IPS-20b (cell line): ENCODE data around the gene CRACR2A.

Source experiments
- H3K27ac ChIP-seq: one replicate; pipeline ENCODE4 v1.5.1; 2013; ENCODE audit warnings: low read length
- H3K27me3 ChIP-seq: 2 replicates; pipeline ENCODE4 v1.6.1; 2013; ENCODE audit warnings: mild to moderate bottlenecking, low read length, inconsistent platforms; ENCODE audit not compliant: insufficient read depth
- H3K36me3 ChIP-seq: 2 replicates; pipeline ENCODE4 v1.6.1; 2013; ENCODE audit warnings: low read depth, mild to moderate bottlenecking, inconsistent platforms, low read length, moderate library complexity; ENCODE audit not compliant: insufficient read depth
- H3K4me1 ChIP-seq: 2 replicates; pipeline ENCODE4 v1.6.1; 2013; ENCODE audit warnings: mild to moderate bottlenecking, control low read depth, inconsistent platforms, low read length, moderate library complexity; ENCODE audit not compliant: insufficient read depth
- H3K4me3 ChIP-seq: 2 replicates; pipeline ENCODE4 v1.5.1; 2013; ENCODE audit warnings: mild to moderate bottlenecking, low read length, inconsistent platforms
- H3K9ac ChIP-seq: 2 replicates; pipeline ENCODE4 v1.6.1; 2013; ENCODE audit warnings: low read depth, mild to moderate bottlenecking, inconsistent platforms, low read length, moderate library complexity
- H3K9me3 ChIP-seq: 2 replicates; pipeline ENCODE4 v1.6.1; 2013; ENCODE audit warnings: mild to moderate bottlenecking, low read depth, low read length, inconsistent platforms; ENCODE audit not compliant: insufficient read depth

CRACR2A gene

GRCh38 chr12:3692616-3693365, 60.1 kb downstream of the CRACR2A start:
- Histone ChIP-seq H3K36me3 (no peaks in the 10 kb centered on the region), H3K9me3 (no peaks in the 10 kb centered on the region), H3K9ac (no peak overlapping the region), H3K4me3 (no peak overlapping the region), H3K4me1 (no peaks in the 10 kb centered on the region), H3K27ac (no peak overlapping the region), H3K27me3 (no peaks in the 10 kb centered on the region)

DNA sequence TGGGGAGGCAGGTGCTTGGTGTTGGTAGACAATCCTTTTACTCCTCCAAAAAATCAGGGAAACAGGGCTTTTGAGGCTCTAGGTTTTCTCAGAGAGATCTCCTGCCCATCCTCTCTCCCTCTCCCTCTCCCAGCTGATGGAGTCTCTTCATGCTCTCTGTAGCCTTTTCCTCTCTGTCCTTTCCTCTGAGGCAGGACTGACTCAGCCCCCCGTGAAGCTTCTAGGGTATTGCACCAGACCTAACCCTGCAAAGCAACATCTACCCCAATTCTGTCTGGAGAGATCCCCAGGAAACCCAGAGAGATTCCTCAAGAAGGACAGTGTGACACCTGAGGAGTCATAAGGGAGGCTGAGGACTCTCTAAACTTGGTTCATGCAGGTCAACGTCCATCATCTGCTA, 66.4 kb downstream of the CRACR2A start:
- H3K27ac ChIP-seq = no peak overlapping the region
- H3K36me3 ChIP-seq = no peaks in the 10 kb centered on the region
- no peak overlapping the region for H3K9ac ChIP-seq
- no peaks in the 10 kb centered on the region for H3K4me1 ChIP-seq
- no peak overlapping the region for H3K4me3 ChIP-seq
- no peaks in the 10 kb centered on the region for H3K9me3 ChIP-seq
- no peaks in the 10 kb centered on the region for H3K27me3 ChIP-seq

DNA sequence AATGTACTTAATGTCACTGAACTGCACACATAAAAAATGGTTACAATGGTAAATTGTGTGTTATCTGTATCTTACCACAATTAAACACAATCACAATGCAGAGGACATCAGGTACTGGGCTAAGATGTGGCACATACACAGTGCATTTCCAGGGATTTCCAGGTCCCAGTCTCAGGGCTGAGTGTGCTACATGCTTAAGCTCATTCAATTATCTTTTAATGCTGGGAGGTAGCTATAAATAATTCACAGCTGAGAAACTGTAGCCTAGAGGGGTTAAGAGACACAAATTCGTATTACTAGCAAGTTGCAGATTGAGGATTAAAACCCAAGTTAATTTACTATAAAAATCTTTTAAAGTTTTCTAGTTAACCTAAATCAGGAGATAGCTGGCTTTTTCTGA, 67.1 kb downstream of the CRACR2A start:
- Histone ChIP-seq H3K27ac (no peak overlapping the region), H3K4me1 (no peaks in the 10 kb centered on the region), H3K9ac (no peak overlapping the region), H3K27me3 (no peaks in the 10 kb centered on the region), H3K4me3 (no peak overlapping the region), H3K9me3 (no peaks in the 10 kb centered on the region), H3K36me3 (no peaks in the 10 kb centered on the region)

GRCh38 chr12:3684449-3685051, 68.4 kb downstream of the CRACR2A start:
- Histone ChIP-seq H3K36me3 (no peaks in the 10 kb centered on the region), H3K9me3 (no peaks in the 10 kb centered on the region), H3K9ac (no peak overlapping the region), H3K27me3 (no peaks in the 10 kb centered on the region), H3K4me1 (no peaks in the 10 kb centered on the region), H3K27ac (no peak overlapping the region), H3K4me3 (no peak overlapping the region)

- no peaks in the 10 kb centered on the region for H3K4me1 ChIP-seq
- no peaks in the 10 kb centered on the region for H3K9me3 ChIP-seq
- H3K9ac ChIP-seq = no peak overlapping the region
- H3K36me3 ChIP-seq = no peaks in the 10 kb centered on the region
- H3K4me3 ChIP-seq = no peak overlapping the region
- no peaks in the 10 kb centered on the region for H3K27me3 ChIP-seq
- H3K27ac ChIP-seq = no peak overlapping the region
Measured at GRCh38 chr12:3683670-3684069, 69.2 kb downstream of the CRACR2A start.

GRCh38 chr12:3681595-3682061, 71.3 kb downstream of the CRACR2A start:
- Histone ChIP-seq H3K36me3 (no peaks in the 10 kb centered on the region), H3K9ac (no peak overlapping the region), H3K9me3 (no peaks in the 10 kb centered on the region), H3K27ac (no peak overlapping the region), H3K27me3 (no peaks in the 10 kb centered on the region), H3K4me1 (no peaks in the 10 kb centered on the region), H3K4me3 (no peak overlapping the region)

DNA sequence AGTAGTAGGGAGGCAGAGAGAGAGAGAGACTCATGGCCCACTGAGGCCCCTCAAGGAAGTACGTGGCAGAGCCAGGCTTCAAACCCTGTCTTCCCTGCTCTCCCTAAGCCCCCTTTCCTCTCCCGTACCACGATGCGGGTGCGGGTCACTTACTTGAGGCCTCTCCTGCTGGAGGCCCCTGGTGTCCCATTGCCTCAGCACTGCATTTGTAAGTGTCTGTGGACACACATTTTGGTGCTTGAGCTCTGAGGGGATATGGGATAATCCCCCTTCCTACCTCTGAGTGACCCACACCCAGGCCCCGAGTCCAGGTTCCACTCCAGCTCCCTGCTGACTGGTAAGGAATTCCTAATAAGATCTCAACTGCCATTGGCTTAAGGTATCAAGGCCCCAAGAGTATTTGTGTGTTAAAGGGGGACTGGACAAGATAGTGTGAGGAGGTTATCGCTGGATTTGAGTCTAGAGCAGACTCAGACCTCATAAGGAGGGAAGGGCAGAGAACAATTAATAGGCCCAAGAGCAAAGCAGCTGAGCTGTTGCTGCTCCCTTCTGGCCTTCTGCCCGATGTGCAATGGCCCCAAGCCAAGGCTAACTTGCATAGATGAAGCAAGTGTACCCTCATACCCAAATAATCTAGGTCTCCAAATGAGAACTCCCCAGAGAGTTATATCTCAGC, 71.9 kb downstream of the CRACR2A start:
- Histone ChIP-seq H3K27ac (no peak overlapping the region), H3K4me3 (no peak overlapping the region), H3K4me1 (no peaks in the 10 kb centered on the region), H3K27me3 (no peaks in the 10 kb centered on the region), H3K36me3 (no peaks in the 10 kb centered on the region), H3K9me3 (no peaks in the 10 kb centered on the region), H3K9ac (no peak overlapping the region)

GRCh38 chr12:3679831-3680230, 73.1 kb downstream of the CRACR2A start:
- no peaks in the 10 kb centered on the region for H3K9me3 ChIP-seq
- H3K27ac ChIP-seq = no peak overlapping the region
- no peaks in the 10 kb centered on the region for H3K36me3 ChIP-seq
- no peak overlapping the region for H3K4me3 ChIP-seq
- H3K9ac ChIP-seq = no peak overlapping the region
- H3K4me1 ChIP-seq = no peaks in the 10 kb centered on the region
- H3K27me3 ChIP-seq = no peaks in the 10 kb centered on the region

DNA sequence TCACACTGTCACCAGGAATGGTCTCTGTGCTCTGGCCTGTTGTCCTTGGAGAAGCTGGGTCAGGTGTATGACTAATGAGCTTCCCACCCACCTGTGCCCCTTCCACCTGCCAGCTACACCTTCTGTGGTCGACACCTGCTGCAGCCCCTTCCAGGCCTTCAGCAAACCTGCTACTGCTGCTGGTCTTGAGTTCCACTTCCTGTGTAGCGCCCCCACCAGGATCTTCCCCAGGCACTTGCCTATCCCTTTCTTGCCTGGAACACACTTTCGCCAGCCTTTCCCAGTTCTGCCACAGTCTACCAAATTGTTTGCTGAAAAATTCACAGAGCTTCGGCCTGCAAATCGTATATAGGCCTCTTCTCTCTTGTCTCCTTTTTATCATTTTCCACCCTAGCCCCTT, 75.3 kb downstream of the CRACR2A start:
- H3K9me3 ChIP-seq = no peaks in the 10 kb centered on the region
- H3K36me3 ChIP-seq = no peaks in the 10 kb centered on the region
- no peaks in the 10 kb centered on the region for H3K27me3 ChIP-seq
- H3K9ac ChIP-seq = no peak overlapping the region
- H3K4me3 ChIP-seq = no peak overlapping the region
- no peak overlapping the region for H3K27ac ChIP-seq
- H3K4me1 ChIP-seq = no peaks in the 10 kb centered on the region

- no peak overlapping the region for H3K4me3 ChIP-seq
- no peaks in the 10 kb centered on the region for H3K9me3 ChIP-seq
- no peaks in the 10 kb centered on the region for H3K27me3 ChIP-seq
- no peaks in the 10 kb centered on the region for H3K4me1 ChIP-seq
- H3K36me3 ChIP-seq = no peaks in the 10 kb centered on the region
- H3K27ac ChIP-seq = no peak overlapping the region
- H3K9ac ChIP-seq = no peak overlapping the region
Measured at GRCh38 chr12:3673981-3674708, 78.8 kb downstream of the CRACR2A start.

DNA sequence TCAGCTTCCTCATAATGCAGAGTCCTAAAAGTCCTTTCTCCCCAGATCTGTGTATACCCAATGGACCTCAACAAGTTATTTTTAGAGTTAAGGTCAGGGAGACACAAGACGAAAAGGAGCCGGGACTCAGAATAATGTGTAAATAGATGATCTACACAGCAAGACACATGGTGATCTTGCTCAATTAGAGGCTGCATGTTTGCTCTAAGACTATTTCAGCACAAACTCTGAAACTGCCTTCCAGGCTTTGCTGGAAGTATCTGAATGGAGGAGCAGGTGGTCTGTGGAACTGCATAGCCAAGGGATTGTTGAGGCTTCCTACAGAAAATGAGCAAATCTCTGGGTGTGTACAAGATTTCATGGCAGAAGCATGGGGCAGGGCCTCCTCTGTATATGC, 80.8 kb downstream of the CRACR2A start:
- Histone ChIP-seq H3K9ac (no peak overlapping the region), H3K9me3 (no peaks in the 10 kb centered on the region), H3K36me3 (no peaks in the 10 kb centered on the region), H3K27me3 (no peaks in the 10 kb centered on the region), H3K4me1 (no peaks in the 10 kb centered on the region), H3K27ac (no peak overlapping the region), H3K4me3 (no peak overlapping the region)
